Measurements from ENCODE around the gene TOP1.

The TOP1 gene

GRCh38 chr20:41133709-41134361, 105.2 kb downstream of the TOP1 start:
- CTCF ChIA-PET = interaction anchor here (0.7 to 2.7 kb wide), 14 partner anchors 12 to 280 kb away, joined by 3 to 15 read pairs (median 3); partner anchors contain the start of gene LPIN3
- no peak for DNase-seq (ENCODE audit: low read depth, low spot score)
- no peak overlapping the region for H3K4me3 ChIP-seq (ENCODE audit: low read depth, low read length)
- TF ChIP-seq, protein P1, sequence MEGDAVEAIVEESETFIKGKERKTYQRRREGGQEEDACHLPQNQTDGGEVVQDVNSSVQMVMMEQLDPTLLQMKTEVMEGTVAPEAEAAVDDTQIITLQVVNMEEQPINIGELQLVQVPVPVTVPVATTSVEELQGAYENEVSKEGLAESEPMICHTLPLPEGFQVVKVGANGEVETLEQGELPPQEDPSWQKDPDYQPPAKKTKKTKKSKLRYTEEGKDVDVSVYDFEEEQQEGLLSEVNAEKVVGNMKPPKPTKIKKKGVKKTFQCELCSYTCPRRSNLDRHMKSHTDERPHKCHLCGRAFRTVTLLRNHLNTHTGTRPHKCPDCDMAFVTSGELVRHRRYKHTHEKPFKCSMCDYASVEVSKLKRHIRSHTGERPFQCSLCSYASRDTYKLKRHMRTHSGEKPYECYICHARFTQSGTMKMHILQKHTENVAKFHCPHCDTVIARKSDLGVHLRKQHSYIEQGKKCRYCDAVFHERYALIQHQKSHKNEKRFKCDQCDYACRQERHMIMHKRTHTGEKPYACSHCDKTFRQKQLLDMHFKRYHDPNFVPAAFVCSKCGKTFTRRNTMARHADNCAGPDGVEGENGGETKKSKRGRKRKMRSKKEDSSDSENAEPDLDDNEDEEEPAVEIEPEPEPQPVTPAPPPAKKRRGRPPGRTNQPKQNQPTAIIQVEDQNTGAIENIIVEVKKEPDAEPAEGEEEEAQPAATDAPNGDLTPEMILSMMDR (IDR thresholded peaks at IDR 0.05; ENCODE audit: insufficient read depth, low read length, missing control alignments) = no peak
- POLR2A ChIA-PET = no interaction called here

DNA sequence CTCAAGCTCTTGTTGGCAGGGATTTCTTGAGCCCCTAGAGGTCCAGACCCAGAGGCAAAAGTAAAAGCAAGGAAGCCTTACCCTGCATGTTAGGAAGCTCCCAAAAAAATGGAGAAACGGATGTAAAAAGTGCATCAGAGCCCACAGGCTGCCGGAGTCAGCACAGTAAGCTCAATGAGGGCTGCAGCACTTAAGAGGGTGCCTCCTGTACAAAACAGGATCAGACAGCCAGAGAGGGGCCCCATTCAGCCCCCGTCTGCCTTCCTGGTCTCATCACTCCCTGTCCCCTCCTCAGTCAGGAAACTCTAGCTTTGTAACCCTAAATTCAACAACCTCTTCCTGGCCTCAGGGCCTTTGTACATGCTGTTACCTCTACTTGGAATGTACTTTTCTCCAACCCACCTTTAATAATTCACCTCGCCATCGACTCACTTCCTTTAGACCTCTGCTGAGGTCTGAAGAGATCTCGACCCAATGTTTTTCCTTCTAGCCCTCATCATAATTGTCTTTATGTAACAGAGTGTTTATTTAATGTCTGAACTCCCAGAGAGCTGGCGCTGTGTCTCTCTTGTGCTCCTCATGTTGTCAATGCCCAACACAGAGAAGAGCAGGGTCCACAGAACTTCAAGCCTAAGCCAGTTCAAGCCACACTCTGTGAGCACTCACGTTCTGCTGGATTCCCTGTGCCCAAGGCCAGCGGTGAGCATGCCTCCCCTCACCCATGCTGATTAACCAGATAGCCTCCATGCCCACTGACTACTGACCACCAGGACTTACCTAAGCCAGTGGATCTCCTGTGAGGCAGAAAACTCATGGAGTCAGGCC, 106.0 kb downstream of the TOP1 start:
- ChIA-PET CTCF (interaction anchor here (0.7 to 2.7 kb wide), 23 partner anchors 9 to 280 kb away, joined by 3 to 18 read pairs (median 3); partner anchors contain the start of gene LPIN3), POLR2A (no interaction called here)
- no peak overlapping the region for H3K4me3 ChIP-seq (ENCODE audit: low read depth, low read length)
- TF ChIP-seq, protein P1 (IDR thresholded peaks at IDR 0.05; ENCODE audit: insufficient read depth, low read length, missing control alignments) = no peak
- DNase-seq (ENCODE audit: low read depth, low spot score) = no peak

DNA sequence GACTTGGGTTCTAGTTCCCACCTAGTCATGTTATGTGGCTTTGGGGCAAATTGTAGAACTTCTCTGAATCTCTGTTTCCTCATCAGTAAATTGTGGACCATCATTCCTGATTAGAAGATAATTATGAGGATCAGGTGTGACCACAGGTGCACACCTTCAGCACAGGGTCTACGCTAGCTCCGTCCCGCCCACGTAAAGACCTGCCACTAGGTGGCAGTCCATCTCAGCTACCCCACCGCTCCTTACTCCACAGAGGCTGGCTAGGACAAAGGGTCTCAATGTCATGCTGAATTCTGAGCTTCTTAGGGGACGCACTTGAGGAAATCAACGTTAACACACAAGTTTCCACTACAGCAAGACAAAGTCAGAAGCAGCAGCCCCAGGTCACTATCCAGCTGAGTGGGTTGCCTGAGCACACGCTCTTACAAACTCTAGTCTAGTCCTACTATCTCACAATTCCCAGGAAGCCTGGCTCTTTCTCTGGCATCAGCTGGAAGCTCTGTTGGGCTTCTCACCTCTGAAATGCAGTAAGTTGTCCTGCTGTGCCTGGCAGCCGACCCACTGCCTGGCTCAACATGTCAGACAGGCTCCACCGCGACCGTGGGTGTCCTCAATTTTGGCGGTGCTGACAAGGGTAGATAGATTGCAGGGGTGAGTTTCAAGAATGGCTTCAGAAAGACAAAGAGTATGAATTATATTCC, 106.7 kb downstream of the TOP1 start:
- TF ChIP-seq, protein P1 (IDR thresholded peaks at IDR 0.05; ENCODE audit: insufficient read depth, low read length, missing control alignments) = peak; percentile 58
- no peak for DNase-seq (ENCODE audit: low read depth, low spot score)
- H3K4me3 ChIP-seq (ENCODE audit: low read depth, low read length) = no peak overlapping the region
- POLR2A ChIA-PET = no interaction called here
- CTCF ChIA-PET = interaction anchor here (0.8 to 2.7 kb wide), 15 partner anchors 10 to 279 kb away, joined by 3 to 18 read pairs (median 4); no protein-coding TSS in a partner anchor

- ChIA-PET POLR2A (no interaction called here), CTCF (interaction anchor here (0.6 to 2.7 kb wide), 16 partner anchors 10 to 317 kb away, joined by 3 to 18 read pairs (median 4); partner anchors contain the start of gene LPIN3)
- DNase-seq (ENCODE audit: low read depth, low spot score) = no peak
- TF ChIP-seq, protein P1 (IDR thresholded peaks at IDR 0.05; ENCODE audit: insufficient read depth, low read length, missing control alignments) = no peak
- H3K4me3 ChIP-seq (ENCODE audit: low read depth, low read length) = peak overlapping the region; percentile 75
Measured at GRCh38 chr20:41135888-41136679, 107.5 kb downstream of the TOP1 start.

DNA sequence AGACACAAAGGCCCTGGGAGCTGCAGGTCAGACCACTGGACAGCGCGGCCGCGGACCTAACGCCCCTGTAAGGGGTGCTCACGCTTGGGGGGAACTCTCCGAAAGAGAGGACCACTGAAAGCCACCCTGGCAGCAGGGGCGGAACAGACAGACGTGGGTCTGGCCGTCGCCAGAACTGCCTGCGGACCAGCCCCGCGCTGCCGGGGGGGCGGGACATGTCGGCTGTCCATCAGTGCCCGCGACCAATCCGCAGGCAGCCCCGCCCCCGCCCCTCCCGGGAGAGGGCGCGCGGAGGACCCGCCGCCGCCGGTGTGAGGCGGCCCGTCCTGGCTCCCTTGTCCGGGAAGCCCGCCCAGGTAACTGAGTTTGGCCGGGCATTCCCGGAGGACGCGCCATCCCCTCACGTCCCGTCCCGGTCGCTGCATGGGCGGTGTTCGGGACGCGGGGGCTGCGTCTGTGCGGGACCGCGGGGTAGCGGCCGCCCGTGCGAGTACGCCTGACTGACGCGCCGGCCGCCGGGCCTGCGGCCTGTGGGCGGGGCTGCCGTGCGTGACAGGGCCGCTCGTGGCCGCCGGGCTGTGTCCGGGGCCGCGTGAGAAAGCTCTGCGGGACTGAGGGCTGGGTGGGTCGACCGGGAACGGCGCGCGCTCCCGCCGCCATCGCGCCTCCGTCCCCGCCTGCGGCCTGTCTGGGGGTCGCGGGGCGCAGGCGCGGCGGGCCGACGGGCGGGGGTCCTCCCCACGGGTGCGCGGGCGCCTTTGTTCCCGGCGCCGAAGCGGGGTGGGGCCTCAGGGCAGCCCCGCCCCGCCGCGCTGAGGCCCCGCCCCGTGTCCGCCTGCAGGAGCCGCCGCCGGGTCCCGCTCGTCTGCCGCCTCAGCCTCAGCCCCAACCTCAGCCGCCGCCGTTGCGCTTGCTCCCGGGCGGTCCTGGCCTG, 108.3 kb downstream of the TOP1 start, which contains the start of gene PLCG1:
Gene PLCG1, plus strand, starts transcription at position 864 of the 934 bp plus-strand sequence. CDS start 99 bp downstream, outside the sequence.
- TF ChIP-seq, protein P1 (IDR thresholded peaks at IDR 0.05; ENCODE audit: insufficient read depth, low read length, missing control alignments) = no peak
- peak within 1 kb of the TSS; percentile 75 for H3K4me3 ChIP-seq (ENCODE audit: low read depth, low read length)
- CTCF ChIA-PET = interaction anchor here (0.9 to 2.9 kb wide), 9 partner anchors 16 to 274 kb away, joined by 3 to 18 read pairs (median 4); partner anchors contain the start of gene LPIN3
- DNase-seq (ENCODE audit: low read depth, low spot score) = peak; percentile 9
- POLR2A ChIA-PET = no interaction called here

Measured in AG04449 (cell line).